HL-60 (cell line): ENCODE results near the gene PDS5B.

Experiments
- DNase-seq, 2 experiments: peaks; one replicate each; pipeline ENCODE4 v3.0.0-alpha.2; 2010 to 2020; ENCODE audit warnings: low read depth in 1 of 2, low spot score in 1 of 2
- H3K27ac ChIP-seq: fragments of 250-450 bp; sonication (Bioruptor Pico); replicated peaks from 2 replicates; pipeline ENCODE4 v1.5.1; 2020; ENCODE audit warnings: mild to moderate bottlenecking, moderate library complexity
- H3K27me3 ChIP-seq: fragments of 250-450 bp; sonication (Bioruptor Pico); 2 replicates; pipeline ENCODE4 v1.5.1; 2021; ENCODE audit warnings: mild to moderate bottlenecking, moderate library complexity; ENCODE audit not compliant: insufficient read depth, poor library complexity, severe bottlenecking
- H3K4me3 ChIP-seq: replicated peaks from 2 replicates; pipeline ENCODE4 v1.5.1; 2011; ENCODE audit warnings: mild to moderate bottlenecking, control low read depth, low read length; ENCODE audit not compliant: insufficient read depth
- GABPA ChIP-seq: IDR thresholded peaks from 2 replicates; pipeline ENCODE4 v1.6.1; 2012; ENCODE audit warnings: low read depth
- POLR2AphosphoS5 ChIP-seq: IDR thresholded peaks from 2 replicates; pipeline ENCODE4 v1.6.1; 2012; ENCODE audit warnings: low read depth
- SPI1 ChIP-seq: IDR thresholded peaks from 2 replicates; pipeline ENCODE4 v1.6.1; 2012; ENCODE audit warnings: low read depth, mild to moderate bottlenecking, borderline replicate concordance
- TF ChIP-seq, protein P1 (sequence below): IDR thresholded peaks from 2 replicates; pipeline ENCODE4 v1.6.1; 2012; ENCODE audit warnings: low read depth; ENCODE audit not compliant: insufficient replicate concordance
- TF ChIP-seq, protein P2 (sequence below): IDR thresholded peaks from one replicate; pipeline ENCODE4 v1.5.1; 2011; ENCODE audit warnings: low read length, control low read depth, inconsistent platforms; ENCODE audit not compliant: insufficient read depth

Gene PDS5B

DNA sequence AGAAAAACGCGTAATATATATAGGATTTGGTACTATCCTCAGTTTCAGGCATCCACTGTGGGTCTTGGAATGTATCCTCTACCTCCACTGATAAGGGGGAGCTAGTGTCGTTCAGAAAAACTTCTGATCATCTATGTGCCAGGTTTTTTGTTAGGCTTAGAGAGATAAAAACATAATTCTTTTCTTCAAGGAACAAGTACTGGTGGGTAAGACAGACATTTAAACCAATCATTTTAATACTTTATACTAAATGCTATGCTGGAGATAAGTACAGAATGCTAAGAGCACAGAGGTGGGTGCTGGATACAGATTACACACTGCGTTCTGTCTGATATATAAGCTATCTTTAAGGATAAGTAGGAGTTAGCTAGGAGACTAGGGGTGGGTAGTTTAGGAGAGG, 166.1 kb downstream of the PDS5B start:
- Histone ChIP-seq H3K27ac (no peak overlapping the region), H3K27me3 (no peaks in the 10 kb centered on the region), H3K4me3 (no peak overlapping the region)
- no peak for TF ChIP-seq GABPA
- no peak for TF ChIP-seq SPI1
- TF ChIP-seq, protein P1, sequence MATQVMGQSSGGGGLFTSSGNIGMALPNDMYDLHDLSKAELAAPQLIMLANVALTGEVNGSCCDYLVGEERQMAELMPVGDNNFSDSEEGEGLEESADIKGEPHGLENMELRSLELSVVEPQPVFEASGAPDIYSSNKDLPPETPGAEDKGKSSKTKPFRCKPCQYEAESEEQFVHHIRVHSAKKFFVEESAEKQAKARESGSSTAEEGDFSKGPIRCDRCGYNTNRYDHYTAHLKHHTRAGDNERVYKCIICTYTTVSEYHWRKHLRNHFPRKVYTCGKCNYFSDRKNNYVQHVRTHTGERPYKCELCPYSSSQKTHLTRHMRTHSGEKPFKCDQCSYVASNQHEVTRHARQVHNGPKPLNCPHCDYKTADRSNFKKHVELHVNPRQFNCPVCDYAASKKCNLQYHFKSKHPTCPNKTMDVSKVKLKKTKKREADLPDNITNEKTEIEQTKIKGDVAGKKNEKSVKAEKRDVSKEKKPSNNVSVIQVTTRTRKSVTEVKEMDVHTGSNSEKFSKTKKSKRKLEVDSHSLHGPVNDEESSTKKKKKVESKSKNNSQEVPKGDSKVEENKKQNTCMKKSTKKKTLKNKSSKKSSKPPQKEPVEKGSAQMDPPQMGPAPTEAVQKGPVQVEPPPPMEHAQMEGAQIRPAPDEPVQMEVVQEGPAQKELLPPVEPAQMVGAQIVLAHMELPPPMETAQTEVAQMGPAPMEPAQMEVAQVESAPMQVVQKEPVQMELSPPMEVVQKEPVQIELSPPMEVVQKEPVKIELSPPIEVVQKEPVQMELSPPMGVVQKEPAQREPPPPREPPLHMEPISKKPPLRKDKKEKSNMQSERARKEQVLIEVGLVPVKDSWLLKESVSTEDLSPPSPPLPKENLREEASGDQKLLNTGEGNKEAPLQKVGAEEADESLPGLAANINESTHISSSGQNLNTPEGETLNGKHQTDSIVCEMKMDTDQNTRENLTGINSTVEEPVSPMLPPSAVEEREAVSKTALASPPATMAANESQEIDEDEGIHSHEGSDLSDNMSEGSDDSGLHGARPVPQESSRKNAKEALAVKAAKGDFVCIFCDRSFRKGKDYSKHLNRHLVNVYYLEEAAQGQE = no peak
- TF ChIP-seq, protein P2, sequence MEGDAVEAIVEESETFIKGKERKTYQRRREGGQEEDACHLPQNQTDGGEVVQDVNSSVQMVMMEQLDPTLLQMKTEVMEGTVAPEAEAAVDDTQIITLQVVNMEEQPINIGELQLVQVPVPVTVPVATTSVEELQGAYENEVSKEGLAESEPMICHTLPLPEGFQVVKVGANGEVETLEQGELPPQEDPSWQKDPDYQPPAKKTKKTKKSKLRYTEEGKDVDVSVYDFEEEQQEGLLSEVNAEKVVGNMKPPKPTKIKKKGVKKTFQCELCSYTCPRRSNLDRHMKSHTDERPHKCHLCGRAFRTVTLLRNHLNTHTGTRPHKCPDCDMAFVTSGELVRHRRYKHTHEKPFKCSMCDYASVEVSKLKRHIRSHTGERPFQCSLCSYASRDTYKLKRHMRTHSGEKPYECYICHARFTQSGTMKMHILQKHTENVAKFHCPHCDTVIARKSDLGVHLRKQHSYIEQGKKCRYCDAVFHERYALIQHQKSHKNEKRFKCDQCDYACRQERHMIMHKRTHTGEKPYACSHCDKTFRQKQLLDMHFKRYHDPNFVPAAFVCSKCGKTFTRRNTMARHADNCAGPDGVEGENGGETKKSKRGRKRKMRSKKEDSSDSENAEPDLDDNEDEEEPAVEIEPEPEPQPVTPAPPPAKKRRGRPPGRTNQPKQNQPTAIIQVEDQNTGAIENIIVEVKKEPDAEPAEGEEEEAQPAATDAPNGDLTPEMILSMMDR = no peak
- TF ChIP-seq POLR2AphosphoS5 = no peak
- DNase-seq = no peak

DNA sequence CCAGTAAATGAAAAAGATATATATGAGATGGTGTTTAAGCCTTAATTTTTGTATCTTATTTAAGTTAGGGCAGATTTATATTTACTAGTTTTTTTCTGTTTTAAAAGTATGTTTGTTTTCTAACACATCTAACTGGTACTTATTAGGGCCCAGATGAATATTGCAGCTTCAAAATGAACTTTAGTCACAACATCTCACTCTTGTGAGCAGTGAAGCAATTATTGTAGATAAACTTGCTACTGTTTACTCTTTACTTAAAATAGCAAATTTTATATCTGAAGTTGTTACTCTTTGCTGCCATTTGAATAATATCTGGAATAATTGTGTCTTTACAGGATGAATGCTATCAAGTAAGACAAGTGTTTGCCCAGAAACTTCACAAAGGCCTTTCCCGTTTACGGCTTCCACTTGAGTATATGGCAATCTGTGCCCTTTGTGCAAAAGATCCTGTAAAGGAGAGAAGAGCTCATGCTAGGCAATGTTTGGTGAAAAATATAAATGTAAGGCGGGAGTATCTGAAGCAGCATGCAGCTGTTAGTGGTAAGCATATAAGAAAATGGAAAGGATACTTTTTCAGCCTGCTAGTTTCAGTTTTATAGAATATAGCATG, 166.8 kb downstream of the PDS5B start:
- no peak overlapping the region for H3K4me3 ChIP-seq
- TF ChIP-seq GABPA (no peak), POLR2AphosphoS5 (no peak), SPI1 (no peak)
- TF ChIP-seq, protein P1 = no peak
- TF ChIP-seq, protein P2 = no peak
- no peak overlapping the region for H3K27ac ChIP-seq
- H3K27me3 ChIP-seq = no peaks in the 10 kb centered on the region
- no peak for DNase-seq

DNA sequence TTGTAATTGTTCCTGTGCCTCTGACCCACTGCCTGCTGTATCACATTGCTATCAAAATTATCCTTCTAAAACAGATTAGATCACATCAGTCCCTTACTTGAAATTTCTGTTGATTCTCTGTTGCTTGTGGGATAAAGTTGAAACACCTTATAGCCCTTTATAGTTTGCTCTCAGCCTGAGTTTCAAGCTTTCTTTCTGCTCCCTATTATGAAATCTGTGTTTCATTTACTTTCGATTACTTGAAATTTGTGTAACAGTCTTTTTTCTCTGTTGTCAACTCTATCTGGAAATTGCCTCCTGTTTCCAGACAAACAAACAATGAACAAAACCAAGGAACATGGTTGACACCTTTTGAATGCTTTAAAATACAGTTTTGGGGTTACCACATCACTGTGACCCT, 167.9 kb downstream of the PDS5B start:
- TF ChIP-seq, protein P2 = no peak
- TF ChIP-seq POLR2AphosphoS5 = no peak
- TF ChIP-seq, protein P1 = no peak
- TF ChIP-seq GABPA = no peak
- TF ChIP-seq SPI1 = no peak
- no peak for DNase-seq
- H3K27ac ChIP-seq = no peak overlapping the region
- H3K27me3 ChIP-seq = no peaks in the 10 kb centered on the region
- no peak overlapping the region for H3K4me3 ChIP-seq
